GOT3 (cell line): ENCODE data around the gene RHOB.
"Not testable (repeated sequence)": the region's sequence is repeated elsewhere in the genome, so short reads cannot be mapped to it uniquely, and the experiment has no call there.

Experiments
- DNase-seq: peaks from one replicate; lab custom pipeline; 2025; ENCODE audit warnings: mixed read lengths; lab: John Stamatoyannopoulos, UW

The RHOB gene

DNA sequence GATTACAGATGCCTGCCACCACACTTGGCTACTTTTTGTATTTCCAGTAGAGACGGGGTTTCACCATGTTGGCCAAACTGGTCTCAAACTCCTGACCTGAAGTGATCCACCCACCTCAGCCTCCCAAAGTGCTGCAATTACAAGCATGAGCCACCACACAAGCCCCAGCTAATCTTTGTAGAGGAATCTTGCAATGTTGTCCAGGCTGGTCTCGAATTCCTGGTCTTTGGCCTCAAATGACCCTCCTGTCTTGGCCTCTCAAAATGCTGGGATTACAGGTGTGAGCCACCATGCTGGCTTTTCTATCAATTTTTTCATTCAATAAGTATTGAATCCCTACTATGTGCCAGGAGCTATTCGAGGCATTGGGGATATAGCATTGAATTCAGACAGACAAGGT, 46.2 kb downstream of the RHOB start:
- DNase-seq: not testable (repeated sequence)

DNA sequence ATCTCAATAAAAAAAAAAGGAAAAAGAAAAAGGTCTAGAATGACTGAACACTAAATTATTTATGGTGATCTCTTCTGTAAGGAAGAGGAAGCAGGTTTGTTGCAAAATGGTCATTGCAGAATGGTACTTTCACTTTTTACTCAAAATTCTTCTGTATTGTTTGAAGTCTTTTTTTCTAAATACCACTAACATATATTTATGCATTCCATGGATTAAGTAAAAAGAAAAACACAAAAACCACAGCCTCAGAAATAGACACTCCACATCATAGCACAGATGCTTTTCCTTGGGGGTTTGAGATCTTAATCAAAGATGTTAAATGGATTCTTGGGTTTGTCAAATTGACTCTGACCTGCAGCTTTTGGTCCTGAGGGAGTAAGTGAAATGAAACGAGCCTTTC, 47.4 kb downstream of the RHOB start:
- DNase-seq: no peak

DNA sequence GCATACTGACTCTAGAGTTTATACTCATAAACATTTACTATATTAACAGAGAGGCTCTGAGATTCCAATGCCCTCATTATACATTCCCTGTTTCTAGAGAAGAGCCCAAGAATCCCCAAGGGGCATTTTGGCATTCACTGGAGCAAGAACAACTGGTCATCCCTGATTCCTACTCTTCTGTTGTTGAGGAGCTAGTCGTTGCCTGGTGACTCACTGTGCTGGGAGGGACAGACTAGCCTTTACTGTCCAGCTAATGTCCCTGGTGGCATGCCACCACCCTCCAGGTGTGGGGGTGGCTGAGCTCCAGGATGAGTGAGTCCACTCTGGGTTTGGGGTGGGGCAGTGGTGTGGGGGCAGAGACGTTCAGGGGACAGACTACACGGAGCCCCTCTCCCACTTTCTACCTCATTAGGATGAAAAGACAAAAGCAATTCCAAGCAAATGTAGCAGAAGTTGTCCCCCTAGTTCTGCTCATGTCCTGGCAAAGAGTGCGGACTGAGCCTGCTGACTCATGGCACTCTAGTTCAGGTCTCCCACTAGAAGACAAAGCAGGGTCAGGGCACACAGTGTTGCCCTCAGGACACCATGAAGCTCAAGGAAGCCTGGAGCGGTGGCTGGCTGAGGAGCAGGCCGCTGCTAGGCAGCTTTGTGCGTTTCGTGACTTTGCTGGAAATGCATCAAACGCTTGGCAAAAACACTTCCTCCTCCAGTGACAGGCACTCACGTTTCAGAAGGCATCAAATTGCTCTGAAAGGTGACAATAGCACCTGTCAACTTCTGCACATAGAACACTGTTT, 49.4 kb downstream of the RHOB start:
- DNase-seq: no peak

DNA sequence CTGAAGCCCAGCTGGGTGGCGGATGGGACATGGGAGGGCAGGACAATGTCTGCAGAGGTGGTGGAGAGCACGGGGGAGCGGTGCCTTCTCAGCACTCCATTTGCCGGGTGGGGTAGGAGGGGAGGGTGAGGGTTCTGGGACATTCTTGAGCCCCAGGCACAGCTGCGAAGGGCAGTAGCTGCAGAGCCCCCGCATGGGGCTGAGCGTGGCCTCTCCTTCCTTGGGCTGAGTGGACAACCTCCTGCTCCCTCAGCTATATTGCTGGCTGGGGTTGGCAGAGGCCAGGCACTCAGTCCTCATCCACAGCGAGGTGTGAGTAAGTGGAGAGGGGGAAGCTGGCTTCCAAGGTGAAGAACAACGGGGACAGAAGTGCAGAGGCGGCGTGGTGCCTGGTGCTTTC, 50.1 kb downstream of the RHOB start:
- no peak for DNase-seq
